ENCODE results near the gene PLIN5. TPM values are rescaled to one million over a fixed set of nuclear protein-coding genes. Genes with fewer than 3 reads are reported as not detected.

PLIN5 gene
- polyA plus RNA-seq, 1 donor = 2.0 TPM

- H3K4me3 ChIP-seq (ENCODE audit: low read length) = no peak overlapping the region
Observed at GRCh38 chr19:4553775-4554174, 18.8 kb upstream of the PLIN5 start.

GRCh38 chr19:4553092-4553695 lies 18.2 kb upstream of the PLIN5 start:
- DNase-seq = no peak
- Histone ChIP-seq H3K4me3 (ENCODE audit: low read length) (no peak overlapping the region), H3K9me3 (ENCODE audit: control insufficient read depth, low read depth, low read length) (no peaks in the 10 kb centered on the region), H3K27me3 (ENCODE audit: control insufficient read depth, insufficient read depth, low read length) (no peaks in the 10 kb centered on the region), H3K4me1 (ENCODE audit: control insufficient read depth, insufficient read depth, low read length) (no peaks in the 10 kb centered on the region), H3K36me3 (ENCODE audit: control insufficient read depth, insufficient read depth, low read length) (no peaks in the 10 kb centered on the region), H3K27ac (ENCODE audit: low read length) (no peak overlapping the region)

More at GRCh38 chr19:4553775-4554174, 18.8 kb upstream of the PLIN5 start:
- no peak for DNase-seq
- 95% methylated on average over 2 of the region's 3 CpGs for WGBS (ENCODE audit: insufficient coverage, low lambda C conversion rate)
- Histone ChIP-seq H3K4me1 (ENCODE audit: control insufficient read depth, insufficient read depth, low read length) (no peaks in the 10 kb centered on the region), H3K27me3 (ENCODE audit: control insufficient read depth, insufficient read depth, low read length) (no peaks in the 10 kb centered on the region), H3K36me3 (ENCODE audit: control insufficient read depth, insufficient read depth, low read length) (no peaks in the 10 kb centered on the region), H3K27ac (ENCODE audit: low read length) (no peak overlapping the region), H3K9me3 (ENCODE audit: control insufficient read depth, low read depth, low read length) (no peaks in the 10 kb centered on the region)

- Histone ChIP-seq H3K9me3 (ENCODE audit: control insufficient read depth, low read depth, low read length) (no peaks in the 10 kb centered on the region), H3K27ac (ENCODE audit: low read length) (no peak overlapping the region), H3K4me1 (ENCODE audit: control insufficient read depth, insufficient read depth, low read length) (no peaks in the 10 kb centered on the region), H3K36me3 (ENCODE audit: control insufficient read depth, insufficient read depth, low read length) (no peaks in the 10 kb centered on the region), H3K27me3 (ENCODE audit: control insufficient read depth, insufficient read depth, low read length) (no peaks in the 10 kb centered on the region), H3K4me3 (ENCODE audit: low read length) (no peak overlapping the region)
- no peak for DNase-seq
- WGBS (ENCODE audit: insufficient coverage, low lambda C conversion rate) = no CpG with 5 or more reads among the region's 18 CpGs
Observed at GRCh38 chr19:4552525-4552819, 17.4 kb upstream of the PLIN5 start.

DNA sequence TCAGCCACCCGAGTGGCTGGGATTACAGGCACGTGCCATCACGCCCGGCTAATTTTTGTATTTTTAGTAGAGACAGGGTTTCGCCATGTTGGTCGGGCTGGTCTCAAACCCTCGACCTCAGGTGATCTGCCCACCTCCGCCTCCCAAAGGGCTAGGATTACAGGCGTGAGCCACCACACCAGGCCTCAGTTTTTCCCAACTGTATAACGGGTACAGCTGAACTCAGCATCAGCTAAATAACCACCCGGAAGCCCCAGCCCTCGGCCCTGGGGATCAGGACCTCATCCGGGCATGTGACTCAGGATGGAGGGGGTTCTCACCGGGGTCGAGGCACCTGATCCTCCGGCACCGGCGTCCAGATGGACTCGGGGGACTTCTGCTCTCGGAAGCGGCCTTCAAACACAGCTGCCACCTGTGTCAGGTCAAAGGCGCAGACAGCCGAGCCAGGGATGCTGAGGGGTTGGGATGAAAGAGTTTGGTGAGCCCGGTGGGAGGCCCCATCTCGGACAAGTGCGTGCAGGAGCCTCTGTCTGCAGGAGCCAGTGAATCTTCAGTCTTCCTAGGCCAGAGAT lies 15.5 kb upstream of the PLIN5 start:
- no peaks in the 10 kb centered on the region for H3K4me1 ChIP-seq (ENCODE audit: control insufficient read depth, insufficient read depth, low read length)
- H3K27me3 ChIP-seq (ENCODE audit: control insufficient read depth, insufficient read depth, low read length) = no peaks in the 10 kb centered on the region
- no peak overlapping the region for H3K27ac ChIP-seq (ENCODE audit: low read length)
- DNase-seq = no peak
- H3K4me3 ChIP-seq (ENCODE audit: low read length) = no peak overlapping the region
- no peaks in the 10 kb centered on the region for H3K9me3 ChIP-seq (ENCODE audit: control insufficient read depth, low read depth, low read length)
- H3K36me3 ChIP-seq (ENCODE audit: control insufficient read depth, insufficient read depth, low read length) = no peaks in the 10 kb centered on the region
- no CpG with 5 or more reads among the region's 26 CpGs for WGBS (ENCODE audit: insufficient coverage, low lambda C conversion rate)

DNA sequence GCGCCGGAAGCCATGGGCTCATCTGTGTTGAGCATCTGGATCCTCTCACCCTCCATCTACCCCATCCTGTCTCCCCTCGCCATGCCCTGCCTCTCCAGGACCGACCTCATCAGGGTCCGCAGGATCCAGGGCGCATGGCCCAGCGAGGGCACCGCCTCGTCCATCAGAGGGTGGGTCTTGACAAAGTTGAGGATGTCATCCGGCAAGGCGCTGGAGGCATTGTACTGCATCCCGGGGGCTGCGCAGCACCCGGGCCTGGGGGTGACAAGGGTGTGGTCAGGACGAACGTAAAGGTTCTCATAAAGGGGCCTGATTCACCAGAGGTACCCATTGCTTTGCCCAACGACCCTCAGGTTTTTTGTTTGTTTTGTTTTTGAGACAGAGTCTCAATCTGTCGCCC lies 15.0 kb upstream of the PLIN5 start:
- no CpG with 5 or more reads among the region's 18 CpGs for WGBS (ENCODE audit: insufficient coverage, low lambda C conversion rate)
- H3K4me1 ChIP-seq (ENCODE audit: control insufficient read depth, insufficient read depth, low read length) = no peaks in the 10 kb centered on the region
- H3K36me3 ChIP-seq (ENCODE audit: control insufficient read depth, insufficient read depth, low read length) = no peaks in the 10 kb centered on the region

DNA sequence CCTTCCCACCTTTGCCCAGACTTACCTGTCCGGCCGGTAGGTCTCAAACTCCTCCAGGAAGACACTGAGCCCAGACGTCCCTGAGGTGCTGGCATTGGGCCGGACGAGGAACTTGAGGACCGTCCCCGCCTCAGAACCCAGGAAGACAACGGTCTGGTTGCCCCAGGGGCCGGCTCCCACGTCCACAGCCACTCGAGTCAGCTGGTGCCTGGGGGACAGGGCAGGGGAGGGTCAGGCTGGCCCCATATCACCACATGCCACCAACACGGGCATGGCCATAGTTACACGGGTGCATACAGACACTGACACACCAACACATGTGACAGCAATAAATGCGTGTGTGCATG lies 13.2 kb upstream of the PLIN5 start:
- Histone ChIP-seq H3K4me1 (ENCODE audit: control insufficient read depth, insufficient read depth, low read length) (no peaks in the 10 kb centered on the region), H3K4me3 (ENCODE audit: low read length) (no peak overlapping the region), H3K9me3 (ENCODE audit: control insufficient read depth, low read depth, low read length) (peaks cover 3% of the 10 kb centered on the region), H3K27ac (ENCODE audit: low read length) (no peak overlapping the region), H3K36me3 (ENCODE audit: control insufficient read depth, insufficient read depth, low read length) (no peaks in the 10 kb centered on the region), H3K27me3 (ENCODE audit: control insufficient read depth, insufficient read depth, low read length) (no peaks in the 10 kb centered on the region)
- no peak for DNase-seq
- WGBS (ENCODE audit: insufficient coverage, low lambda C conversion rate) = no CpG with 5 or more reads among the region's 14 CpGs

More for the DNA sequence above, 15.0 kb upstream of the PLIN5 start:
- no peak for DNase-seq
- H3K27me3 ChIP-seq (ENCODE audit: control insufficient read depth, insufficient read depth, low read length) = no peaks in the 10 kb centered on the region
- no peak overlapping the region for H3K27ac ChIP-seq (ENCODE audit: low read length)
- no peak overlapping the region for H3K4me3 ChIP-seq (ENCODE audit: low read length)
- no peaks in the 10 kb centered on the region for H3K9me3 ChIP-seq (ENCODE audit: control insufficient read depth, low read depth, low read length)

DNA sequence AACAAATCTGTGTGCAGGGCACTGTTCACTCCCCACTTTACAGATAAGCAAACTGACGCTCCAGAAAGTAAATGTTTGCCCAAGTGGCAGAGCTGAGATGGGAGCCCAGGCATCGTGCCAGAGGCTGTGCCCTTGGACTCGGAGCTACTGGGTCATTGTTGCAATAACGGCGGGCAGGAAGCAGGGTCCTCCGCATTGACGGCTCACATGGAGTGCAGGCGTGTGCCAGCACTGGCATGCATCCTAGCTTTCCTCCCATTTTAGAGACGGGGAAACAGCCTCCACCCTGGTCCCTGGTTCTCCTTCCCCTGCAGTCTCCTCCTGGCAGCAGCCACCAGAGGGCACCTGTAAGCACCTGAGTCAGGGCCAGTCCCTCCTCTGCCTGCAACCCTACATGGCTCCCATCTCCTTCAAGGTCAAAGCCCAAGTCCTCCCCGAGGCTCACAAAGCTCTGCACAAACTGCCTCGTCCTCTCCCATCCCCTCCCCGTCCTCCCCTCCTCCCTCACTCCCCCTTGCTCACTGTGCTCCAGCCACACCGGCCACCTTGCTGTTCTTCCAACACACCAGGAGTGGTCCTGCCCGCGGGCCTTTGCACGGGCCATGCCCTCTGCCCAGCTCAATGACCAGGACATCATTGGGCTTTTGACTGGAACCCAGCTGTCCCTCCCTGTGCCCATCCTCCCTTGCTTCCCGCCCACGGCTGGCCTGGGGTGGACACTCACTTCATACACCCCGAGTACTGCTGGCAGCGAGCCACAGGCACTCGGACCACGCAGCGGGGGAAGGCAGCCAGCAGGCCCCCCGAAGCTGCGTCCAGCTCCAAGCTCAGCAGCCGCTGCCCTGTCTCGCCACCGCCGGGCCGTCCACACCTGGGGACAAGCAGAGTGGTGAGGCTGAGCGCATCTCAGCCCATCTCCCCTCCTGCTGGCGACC lies 12.5 kb upstream of the PLIN5 start:
- no peak for DNase-seq
- Histone ChIP-seq H3K4me3 (ENCODE audit: low read length) (no peak overlapping the region), H3K27me3 (ENCODE audit: control insufficient read depth, insufficient read depth, low read length) (no peaks in the 10 kb centered on the region), H3K36me3 (ENCODE audit: control insufficient read depth, insufficient read depth, low read length) (no peaks in the 10 kb centered on the region), H3K4me1 (ENCODE audit: control insufficient read depth, insufficient read depth, low read length) (no peaks in the 10 kb centered on the region), H3K9me3 (ENCODE audit: control insufficient read depth, low read depth, low read length) (peaks cover 6% of the 10 kb centered on the region), H3K27ac (ENCODE audit: low read length) (no peak overlapping the region)
- no CpG with 5 or more reads among the region's 32 CpGs for WGBS (ENCODE audit: insufficient coverage, low lambda C conversion rate)

GRCh38 chr19:4543842-4544647 lies 9.0 kb upstream of the PLIN5 start:
- no peaks in the 10 kb centered on the region for H3K4me1 ChIP-seq (ENCODE audit: control insufficient read depth, insufficient read depth, low read length)
- 93% methylated on average over 6 of the region's 87 CpGs for WGBS (ENCODE audit: insufficient coverage, low lambda C conversion rate)
- H3K4me3 ChIP-seq (ENCODE audit: low read length) = no peak overlapping the region
- DNase-seq = no peak
- peaks cover 10% of the 10 kb centered on the region for H3K9me3 ChIP-seq (ENCODE audit: control insufficient read depth, low read depth, low read length)
- no peaks in the 10 kb centered on the region for H3K36me3 ChIP-seq (ENCODE audit: control insufficient read depth, insufficient read depth, low read length)
- no peak overlapping the region for H3K27ac ChIP-seq (ENCODE audit: low read length)
- H3K27me3 ChIP-seq (ENCODE audit: control insufficient read depth, insufficient read depth, low read length) = no peaks in the 10 kb centered on the region

DNA sequence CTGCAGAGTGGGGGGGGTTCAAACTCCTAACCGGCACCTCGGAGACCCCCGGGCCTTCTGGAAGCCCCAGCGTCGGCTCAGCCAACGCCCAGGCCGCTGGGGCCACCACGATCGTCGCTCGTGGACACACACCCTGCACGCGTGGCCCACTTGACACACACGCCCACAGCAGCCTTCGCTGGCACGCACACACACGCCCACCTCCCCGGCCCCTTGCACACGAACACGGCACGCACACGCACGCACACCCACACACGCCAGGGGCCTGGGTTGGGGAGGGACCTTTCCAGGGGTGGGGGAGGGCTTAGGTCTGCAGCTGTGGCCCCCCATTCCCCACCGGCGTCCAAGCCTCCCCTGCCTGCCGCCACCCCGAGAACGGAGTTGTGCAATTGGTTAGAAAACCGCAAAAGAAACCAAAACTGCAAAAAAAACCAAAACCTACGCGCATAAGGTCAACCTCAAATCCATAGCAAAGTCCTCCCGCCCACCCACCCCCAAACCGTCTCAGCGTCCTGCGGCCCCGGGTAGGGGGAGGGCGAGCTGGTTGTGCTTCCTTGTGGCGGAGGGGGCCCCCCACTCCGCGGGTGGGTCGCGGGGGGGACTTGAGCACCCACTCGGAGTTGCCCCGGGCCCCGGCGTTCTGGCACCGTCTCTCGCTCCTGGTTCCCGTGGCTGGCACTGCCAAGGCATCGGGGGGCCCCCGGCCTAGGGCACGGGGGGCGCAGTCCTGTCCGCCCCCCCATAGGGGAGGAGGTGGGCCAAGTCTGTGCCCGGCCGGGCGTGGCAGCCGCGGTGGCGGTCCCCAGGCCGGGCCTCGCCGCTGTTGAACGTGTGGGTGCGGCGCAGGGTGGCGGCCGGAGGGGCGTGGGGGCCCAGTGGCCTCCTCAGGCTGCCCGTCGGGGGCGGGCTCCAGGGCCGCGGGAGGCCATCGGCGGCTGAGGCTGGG lies 8.1 kb upstream of the PLIN5 start:
- no CpG with 5 or more reads among the region's 77 CpGs for WGBS (ENCODE audit: insufficient coverage, low lambda C conversion rate)
- Histone ChIP-seq H3K4me1 (ENCODE audit: control insufficient read depth, insufficient read depth, low read length) (no peaks in the 10 kb centered on the region), H3K27ac (ENCODE audit: low read length) (no peak overlapping the region), H3K36me3 (ENCODE audit: control insufficient read depth, insufficient read depth, low read length) (no peaks in the 10 kb centered on the region), H3K27me3 (ENCODE audit: control insufficient read depth, insufficient read depth, low read length) (no peaks in the 10 kb centered on the region), H3K4me3 (ENCODE audit: low read length) (no peak overlapping the region), H3K9me3 (ENCODE audit: control insufficient read depth, low read depth, low read length) (peaks cover 10% of the 10 kb centered on the region)
- no peak for DNase-seq
